NCI-H82 treated with DMSO at 0.1 percent for 48 hours (cell line): ENCODE results near the gene MYL6.
"Not testable (repeated sequence)": the region's sequence is repeated elsewhere in the genome, so short reads cannot be mapped to it uniquely, and the experiment has no call there.

ENCODE experiments used
- DNase-seq: peaks from one replicate; lab custom pipeline; 2025; ENCODE audit not compliant: unreplicated experiment; lab: John Stamatoyannopoulos, UW

MYL6 gene

DNA sequence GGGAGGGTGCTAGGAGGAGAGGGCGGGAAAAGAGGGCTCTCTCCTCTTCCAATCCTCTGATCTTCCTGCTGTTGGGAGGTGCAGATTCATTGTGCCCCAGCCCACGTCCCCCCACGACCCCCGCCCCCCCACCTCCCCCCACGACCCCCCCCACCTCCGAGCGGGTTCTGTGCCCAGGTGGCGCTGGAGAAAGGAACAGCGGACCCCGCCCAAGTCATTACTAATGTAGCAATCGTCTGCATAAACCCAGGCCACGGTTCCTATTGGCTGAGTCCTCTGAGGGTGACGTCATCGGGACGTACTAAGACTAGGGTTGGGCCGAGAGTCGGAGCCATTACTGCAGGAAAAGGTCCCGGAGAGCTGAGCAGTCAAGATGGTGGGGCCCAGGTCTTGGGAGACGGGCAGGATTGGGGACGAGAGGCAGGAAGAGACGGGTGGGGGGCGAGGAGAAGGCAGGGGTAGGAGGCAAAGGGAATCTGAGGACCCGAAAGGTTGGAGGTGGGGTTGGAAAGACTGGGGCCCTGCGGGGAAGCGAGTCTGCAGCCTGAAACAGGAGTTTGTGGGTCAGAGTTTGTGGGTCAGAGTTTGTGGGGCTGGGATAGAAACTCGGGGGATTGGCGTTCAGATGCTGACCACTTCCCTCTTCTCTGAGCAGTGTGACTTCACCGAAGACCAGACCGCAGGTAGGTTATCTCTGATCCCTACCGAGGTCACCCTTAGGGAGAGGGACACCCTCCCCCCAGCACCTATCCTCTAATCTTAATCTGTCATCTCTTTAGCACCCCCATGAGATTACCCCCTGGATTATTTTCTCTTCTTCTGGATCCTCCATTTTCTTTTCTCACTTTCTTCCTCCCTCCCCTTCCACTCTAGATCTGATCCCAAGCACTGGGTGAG lies at the start of gene MYL6:
Gene MYL6 (plus strand): TSS at position 331 of the 897 bp plus-strand sequence. CDS start 43 bp downstream, at position 374.
- peak; percentile 97 for DNase-seq

GRCh38 chr12:56110571-56110970 lies 47.6 kb upstream of the MYL6 start:
- no peak for DNase-seq

GRCh38 chr12:56114084-56114483 lies 44.1 kb upstream of the MYL6 start:
- DNase-seq = no peak

GRCh38 chr12:56115329-56115728 lies 42.8 kb upstream of the MYL6 start:
- DNase-seq = no peak

- DNase-seq = peak; percentile 85
Observed at GRCh38 chr12:56116267-56117081, 41.7 kb upstream of the MYL6 start, which contains the start of gene RPL41. Gene RPL41 (plus strand): TSS chr12:56116633.

DNA sequence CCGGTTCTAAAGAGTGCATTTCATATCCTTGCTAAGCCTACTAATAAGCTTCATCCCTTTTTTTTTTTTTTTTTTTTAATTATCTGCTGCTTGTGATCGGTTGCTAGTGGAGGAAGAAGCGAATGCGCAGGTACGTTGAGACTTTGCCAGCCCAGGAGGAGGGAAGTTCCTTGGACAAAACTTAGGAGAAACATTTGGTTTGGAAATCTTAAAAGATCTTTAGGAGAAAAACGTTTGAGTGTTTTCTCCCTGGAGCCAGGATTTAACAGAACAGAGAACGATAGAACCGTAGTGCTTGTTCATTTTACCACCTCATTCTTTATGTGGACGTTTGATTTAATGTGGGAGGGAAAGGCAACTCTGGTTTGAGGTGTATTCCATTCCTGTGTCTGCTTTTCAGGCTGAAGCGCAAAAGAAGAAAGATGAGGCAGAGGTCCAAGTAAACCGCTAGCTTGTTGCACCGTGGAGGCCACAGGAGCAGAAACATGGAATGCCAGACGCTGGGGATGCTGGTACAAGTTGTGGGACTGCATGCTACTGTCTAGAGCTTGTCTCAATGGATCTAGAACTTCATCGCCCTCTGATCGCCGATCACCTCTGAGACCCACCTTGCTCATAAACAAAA lies 41.0 kb upstream of the MYL6 start:
- DNase-seq = not testable (repeated sequence)

- peak; percentile 98 for DNase-seq
Observed at GRCh38 chr12:56117778-56118687, 40.1 kb upstream of the MYL6 start, which contains the start of gene ZC3H10. Gene ZC3H10 (plus strand): TSS chr12:56118266. CDS start chr12:56120563, 2,297 bp downstream.

GRCh38 chr12:56118688-56119357 lies 39.3 kb upstream of the MYL6 start:
- DNase-seq = peak; percentile 12

DNA sequence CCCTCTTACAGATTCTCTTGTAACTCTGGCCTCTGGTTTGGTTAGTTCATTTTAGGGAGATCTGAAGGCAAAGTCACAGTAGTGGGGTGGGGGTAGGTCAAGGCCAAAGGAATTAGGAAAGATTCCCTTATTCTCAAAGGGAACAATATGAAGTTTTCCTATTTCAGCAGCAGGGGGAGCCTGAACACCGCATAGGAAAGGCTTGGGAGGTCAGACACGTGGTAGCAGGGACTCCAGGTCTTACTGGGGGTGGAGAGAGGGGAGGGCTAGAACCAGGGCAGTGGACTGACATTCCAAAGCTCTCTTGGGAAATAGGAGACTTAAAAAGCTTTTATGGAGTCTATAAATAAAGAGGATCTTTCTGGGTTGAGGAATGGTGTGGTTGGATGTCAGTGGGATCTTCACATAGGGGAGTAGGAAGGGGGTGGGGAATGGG lies 38.8 kb upstream of the MYL6 start:
- DNase-seq = peak; percentile 89

DNA sequence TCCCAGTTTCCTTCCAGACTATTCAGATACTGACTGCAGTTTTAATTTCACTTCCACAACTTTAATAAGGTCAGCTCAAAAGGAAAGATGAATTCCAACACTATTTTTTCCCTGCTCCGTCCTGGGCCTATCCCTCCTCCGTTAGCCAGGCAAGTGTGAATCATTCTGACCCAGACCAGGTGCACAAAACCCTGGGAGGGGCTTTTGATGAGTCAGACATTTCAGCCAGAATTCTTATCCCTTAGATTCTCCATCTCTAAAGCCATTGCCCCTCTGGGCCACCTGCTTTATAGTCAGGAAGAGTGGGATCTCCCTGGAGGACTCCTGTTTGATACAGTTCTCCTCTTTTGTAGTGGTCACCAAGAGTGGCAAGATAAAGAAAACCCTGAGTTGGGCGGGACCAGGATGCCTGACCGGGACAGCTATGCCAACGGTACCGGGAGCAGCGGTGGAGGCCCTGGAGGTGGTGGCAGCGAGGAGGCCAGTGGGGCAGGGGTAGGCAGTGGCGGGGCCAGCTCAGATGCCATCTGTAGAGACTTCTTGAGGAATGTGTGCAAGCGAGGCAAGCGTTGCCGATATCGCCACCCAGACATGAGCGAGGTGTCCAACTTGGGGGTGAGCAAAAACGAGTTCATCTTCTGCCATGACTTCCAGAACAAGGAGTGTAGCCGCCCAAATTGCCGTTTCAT lies 37.9 kb upstream of the MYL6 start:
- no peak for DNase-seq

DNA sequence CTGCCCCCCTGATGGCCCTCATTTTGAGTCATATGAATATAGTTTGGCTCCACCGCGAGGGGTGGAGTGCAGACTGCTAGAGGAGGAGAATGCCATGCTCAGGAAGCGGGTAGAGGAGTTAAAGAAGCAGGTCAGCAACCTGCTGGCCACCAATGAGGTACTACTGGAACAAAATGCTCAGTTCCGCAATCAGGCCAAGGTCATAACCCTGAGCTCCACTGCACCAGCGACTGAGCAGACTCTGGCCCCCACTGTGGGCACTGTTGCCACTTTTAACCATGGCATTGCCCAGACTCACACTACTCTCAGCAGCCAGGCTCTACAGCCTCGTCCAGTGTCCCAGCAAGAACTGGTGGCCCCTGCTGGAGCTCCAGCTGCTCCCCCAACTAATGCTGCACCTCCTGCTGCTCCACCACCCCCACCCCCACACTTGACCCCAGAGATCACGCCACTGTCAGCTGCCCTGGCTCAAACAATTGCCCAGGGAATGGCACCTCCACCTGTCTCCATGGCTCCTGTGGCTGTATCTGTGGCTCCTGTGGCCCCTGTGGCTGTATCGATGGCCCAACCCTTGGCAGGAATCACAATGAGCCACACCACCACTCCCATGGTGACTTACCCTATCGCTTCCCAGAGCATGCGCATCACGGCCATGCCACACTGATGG lies 36.8 kb upstream of the MYL6 start:
- no peak for DNase-seq

GRCh38 chr12:56122637-56123036 lies 35.5 kb upstream of the MYL6 start:
- DNase-seq = no peak

DNA sequence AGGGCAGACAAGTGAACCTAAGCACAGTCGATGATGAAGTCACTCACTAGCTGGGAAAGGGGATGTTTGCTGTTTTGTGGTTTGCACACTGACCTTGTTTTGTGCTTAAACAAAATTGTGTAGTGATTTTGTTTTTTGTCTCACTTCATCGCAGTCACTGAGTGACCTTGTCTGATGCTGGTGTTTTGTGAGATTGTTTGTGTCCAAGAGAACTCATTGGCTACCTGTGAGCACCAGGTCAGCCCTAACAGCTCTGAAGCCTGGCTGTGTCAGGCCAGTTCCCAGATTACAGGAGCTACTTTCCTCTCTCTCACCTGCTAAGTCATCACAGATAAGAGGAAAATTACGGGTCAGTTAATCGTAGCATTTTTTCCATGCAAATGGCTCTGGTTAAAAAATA lies 34.0 kb upstream of the MYL6 start:
- no peak for DNase-seq

DNA sequence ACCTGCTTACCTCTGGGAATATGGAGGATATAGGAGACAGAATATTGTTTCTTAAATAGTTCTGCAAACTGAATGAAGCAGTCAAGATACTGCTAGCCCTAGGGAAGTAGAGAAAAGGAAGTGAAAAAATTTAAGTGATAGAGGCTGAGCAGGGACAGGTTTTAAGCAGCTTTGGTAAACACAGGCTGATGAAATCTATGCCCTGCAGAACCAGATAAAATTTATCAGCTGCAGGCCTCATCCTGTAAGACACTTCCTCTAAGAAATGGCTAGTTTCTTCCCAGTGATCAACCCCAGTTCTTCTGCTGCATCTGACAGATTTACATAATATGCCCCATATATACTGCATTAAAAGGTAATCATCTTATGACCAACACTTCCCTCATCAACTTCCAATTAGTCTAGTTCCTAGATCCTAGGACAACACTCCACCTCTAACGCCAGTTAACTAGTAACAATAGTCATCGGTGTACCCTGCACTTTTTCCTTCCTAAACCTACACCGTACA lies 31.4 kb upstream of the MYL6 start:
- no peak for DNase-seq

GRCh38 chr12:56127485-56127887 lies 30.7 kb upstream of the MYL6 start:
- peak; percentile 59 for DNase-seq

GRCh38 chr12:56127888-56128669 lies 30.1 kb upstream of the MYL6 start, which contains the start of gene ESYT1:
Gene ESYT1 (plus strand): TSS chr12:56128267. CDS start chr12:56128320, 53 bp downstream.
- DNase-seq = peak; percentile 99

- no peak for DNase-seq
Observed at GRCh38 chr12:56128670-56129205, 29.4 kb upstream of the MYL6 start.
